ENCODE results near the gene SQSTM1. TPM values are rescaled to one million over a fixed set of nuclear protein-coding genes. Genes with fewer than 3 reads are reported as not detected.

The SQSTM1 gene
- total and polyA plus RNA-seq, 2 of the 8 experiments (the other 6 are each of a cell fraction or from before 2014, with no cell fraction given) = 78.6 to 110 TPM

GRCh38 chr5:179819296-179820126, 1.2 kb upstream of the SQSTM1 start (continued):
- TF ChIP-seq BACH1 (IDR thresholded peaks at IDR 0.05; ENCODE audit: low read length) = peak; percentile 98
- peak; percentile 31; the same call in 1 of the 2 replicates for TF ChIP-seq CREB1 (IDR thresholded peaks at IDR 0.05)
- TF ChIP-seq CBX5 (IDR thresholded peaks at IDR 0.05; ENCODE audit: low read depth, low read length) = no peak
- TF ChIP-seq RNF2 (IDR thresholded peaks at IDR 0.05; ENCODE audit: borderline replicate concordance, low read depth, low read length, missing control alignments, poor library complexity, severe bottlenecking) = peak; percentile 32
- peak; percentile 21; the same call in 1 of the 2 replicates for TF ChIP-seq TBP (IDR thresholded peaks at IDR 0.05; ENCODE audit: low read depth, low read length)

Data from H1 (cell line).